H1 (cell line): Measurements from ENCODE around the gene DDX11.
"Not testable (repeated sequence)": the region's sequence is repeated elsewhere in the genome, so short reads cannot be mapped to it uniquely, and the experiment has no call there.

ENCODE experiments used
- ATF3 ChIP-seq: IDR thresholded peaks from 2 replicates; pipeline ENCODE4 v1.6.1; 2011; ENCODE audit warnings: low read depth, mild to moderate bottlenecking, low read length; ENCODE audit not compliant: insufficient read depth
- CBX5 ChIP-seq: fragments of 300-800, 300-1000 bp; sonication (generic); IDR thresholded peaks from 2 replicates; pipeline ENCODE4 v1.7.1; 2016; ENCODE audit warnings: antibody characterized with exemption, low read length, low read depth
- CEBPB ChIP-seq: IDR thresholded peaks from 2 replicates; pipeline ENCODE4 v1.6.1; 2012; ENCODE audit warnings: low read depth, low read length
- CTCF ChIP-seq, 3 experiments: IDR thresholded peaks; 1 replicate in 2 of 3; 2 replicates in 1 of 3; pipeline versions ENCODE4 v1.5.1 to v1.6.1; 2011; ENCODE audit warnings: low read length in 3 of 3, mild to moderate bottlenecking in 3 of 3, inconsistent platforms in 2 of 3, low read depth in 1 of 3, moderate library complexity in 1 of 3; ENCODE audit not compliant: insufficient read depth in 1 of 3; ENCODE audit errors: control extremely low read depth in 1 of 3
- EZH2 ChIP-seq: fragments of 200-600 bp; sonication (generic); IDR thresholded peaks from 2 replicates; pipeline ENCODE4 v1.7.1; 2012; ENCODE audit warnings: low read depth, mild to moderate bottlenecking, moderate library complexity, low read length, inconsistent platforms; ENCODE audit not compliant: severe bottlenecking
- GABPA ChIP-seq: IDR thresholded peaks from 2 replicates; pipeline ENCODE4 v1.6.1; 2011; ENCODE audit warnings: mild to moderate bottlenecking, low read length, moderate library complexity, borderline replicate concordance; ENCODE audit not compliant: insufficient read depth
- HDAC2 ChIP-seq, 2 experiments: fragments of 300-600 bp in 1 of 2; sonication (generic) in 1 of 2; IDR thresholded peaks; 2 replicates each; pipeline ENCODE4 v1.6.1; 2011 to 2012; ENCODE audit warnings: low read depth in 2 of 2, low read length in 2 of 2, mild to moderate bottlenecking in 2 of 2, moderate library complexity in 2 of 2, borderline replicate concordance in 1 of 2, inconsistent platforms in 1 of 2
- JUN ChIP-seq: IDR thresholded peaks from 2 replicates; pipeline ENCODE4 v1.6.1; 2011; ENCODE audit warnings: low read depth, mild to moderate bottlenecking, improper control_type of control experiment, low read length
- MAFK ChIP-seq: IDR thresholded peaks from 2 replicates; pipeline ENCODE4 v1.6.1; 2012; ENCODE audit warnings: low read depth, mild to moderate bottlenecking, improper control_type of control experiment, low read length
- POLR2A ChIP-seq, 2 experiments: IDR thresholded peaks; 1 replicate in 1 of 2; 2 replicates in 1 of 2; pipeline ENCODE4 v1.6.1; 2011; ENCODE audit warnings: low read depth in 2 of 2, low read length in 2 of 2, mild to moderate bottlenecking in 2 of 2; ENCODE audit errors: control extremely low read depth in 1 of 2
- RFX5 ChIP-seq: IDR thresholded peaks from 2 replicates; pipeline ENCODE4 v1.6.1; 2011; ENCODE audit warnings: low read depth, low read length, improper control_type of control experiment, borderline replicate concordance
- SUZ12 ChIP-seq: fragments of 200-600 bp; sonication (generic); IDR thresholded peaks from 2 replicates; pipeline ENCODE4 v1.6.1; 2012; ENCODE audit warnings: mild to moderate bottlenecking, inconsistent platforms, low read length, moderate library complexity, mixed read lengths

GRCh38 chr12:31050548-31050947 lies 23.1 kb upstream of the DDX11 start:
- TF ChIP-seq EZH2; CEBPB; JUN; ATF3; RFX5; CTCF (IDR thresholded peaks at IDR 0.05; ENCODE audit: control extremely low read depth in 1 of 3, insufficient read depth in 1 of 3, low read depth in 1 of 3, low read length in 3 of 3); HDAC2 (IDR thresholded peaks at IDR 0.05; ENCODE audit: borderline replicate concordance in 1 of 2, low read depth in 2 of 2, low read length in 2 of 2); SUZ12; MAFK; GABPA; CBX5; POLR2A (IDR thresholded peaks at IDR 0.05; ENCODE audit: control extremely low read depth in 1 of 2, low read depth in 2 of 2, low read length in 2 of 2): not testable (repeated sequence)
